ENCODE data around the gene CPOX. TPM values are rescaled to one million over a fixed set of nuclear protein-coding genes. Genes with fewer than 3 reads are reported as not detected.

CPOX gene
- total RNA-seq, 2 donors from 2014 or later, result 23.3 to 31.7 TPM

DNA sequence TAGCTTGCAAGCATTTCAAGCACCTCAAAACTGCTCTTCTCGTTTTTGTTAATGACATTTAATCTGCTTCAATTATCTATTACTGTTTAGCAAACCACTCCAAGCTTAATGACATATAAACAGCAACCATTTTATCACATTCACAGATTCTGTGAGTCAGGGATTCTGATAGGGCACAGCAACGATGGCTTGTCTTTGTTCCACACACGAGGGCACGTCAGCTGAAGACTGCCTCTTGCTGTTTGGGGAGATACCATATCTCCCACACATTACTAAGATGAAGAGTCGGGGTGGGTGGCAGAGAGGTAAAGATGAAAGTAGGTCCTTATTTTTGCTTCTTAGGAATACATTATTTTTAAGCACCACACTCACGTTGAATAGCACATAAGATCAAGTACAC is 19.3 kb downstream of the CPOX start:
- Histone ChIP-seq H3K9me3 (no peaks in the 10 kb centered on the region), H3K27ac (no peak overlapping the region), H3K4me1 (no peaks in the 10 kb centered on the region), H3K27me3 (no peaks in the 10 kb centered on the region), H3K36me3 (no peaks in the 10 kb centered on the region), H3K4me3 (no peak overlapping the region), H3K9ac (ENCODE audit: low read depth in 2 of 2, low read length in 2 of 2) (no peak overlapping the region)
- no peak for DNase-seq
- TF ChIP-seq, protein P1, sequence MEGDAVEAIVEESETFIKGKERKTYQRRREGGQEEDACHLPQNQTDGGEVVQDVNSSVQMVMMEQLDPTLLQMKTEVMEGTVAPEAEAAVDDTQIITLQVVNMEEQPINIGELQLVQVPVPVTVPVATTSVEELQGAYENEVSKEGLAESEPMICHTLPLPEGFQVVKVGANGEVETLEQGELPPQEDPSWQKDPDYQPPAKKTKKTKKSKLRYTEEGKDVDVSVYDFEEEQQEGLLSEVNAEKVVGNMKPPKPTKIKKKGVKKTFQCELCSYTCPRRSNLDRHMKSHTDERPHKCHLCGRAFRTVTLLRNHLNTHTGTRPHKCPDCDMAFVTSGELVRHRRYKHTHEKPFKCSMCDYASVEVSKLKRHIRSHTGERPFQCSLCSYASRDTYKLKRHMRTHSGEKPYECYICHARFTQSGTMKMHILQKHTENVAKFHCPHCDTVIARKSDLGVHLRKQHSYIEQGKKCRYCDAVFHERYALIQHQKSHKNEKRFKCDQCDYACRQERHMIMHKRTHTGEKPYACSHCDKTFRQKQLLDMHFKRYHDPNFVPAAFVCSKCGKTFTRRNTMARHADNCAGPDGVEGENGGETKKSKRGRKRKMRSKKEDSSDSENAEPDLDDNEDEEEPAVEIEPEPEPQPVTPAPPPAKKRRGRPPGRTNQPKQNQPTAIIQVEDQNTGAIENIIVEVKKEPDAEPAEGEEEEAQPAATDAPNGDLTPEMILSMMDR (IDR thresholded peaks at IDR 0.05), result no peak
- intact Hi-C loops (cut with DNase I), result no loop called here

DNA sequence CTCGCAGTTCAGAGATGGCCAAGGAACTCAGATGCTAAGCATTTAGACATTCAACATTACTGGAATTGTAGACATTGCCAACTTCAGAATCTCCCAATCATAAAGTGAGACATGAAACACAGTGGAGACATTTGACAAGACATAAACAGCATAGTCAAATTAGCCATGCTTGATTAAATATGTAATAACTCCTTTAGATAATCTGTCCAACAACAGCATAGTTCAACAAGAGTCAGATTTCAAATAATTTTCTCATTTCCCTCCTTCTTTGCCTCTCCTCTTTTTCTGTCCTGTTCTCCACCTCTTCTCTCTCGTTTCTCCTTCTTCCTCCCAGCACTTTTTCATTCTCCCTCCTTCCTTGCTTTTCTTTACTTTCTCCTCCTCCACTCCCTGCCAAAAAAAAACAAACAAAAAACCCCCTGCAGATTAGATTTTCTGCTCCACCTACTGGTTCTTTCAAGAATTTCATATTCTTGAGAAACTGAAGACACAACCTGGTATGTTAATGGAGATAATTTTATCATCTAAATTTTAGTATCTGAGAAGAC is 20.2 kb downstream of the CPOX start:
- no peak overlapping the region for H3K27ac ChIP-seq
- intact Hi-C loops (cut with DNase I), result no loop called here
- no peaks in the 10 kb centered on the region for H3K27me3 ChIP-seq
- no peak for DNase-seq
- H3K4me3 ChIP-seq, result no peak overlapping the region
- no peaks in the 10 kb centered on the region for H3K36me3 ChIP-seq
- no peak overlapping the region for H3K9ac ChIP-seq (ENCODE audit: low read depth in 2 of 2, low read length in 2 of 2)
- no peaks in the 10 kb centered on the region for H3K4me1 ChIP-seq
- TF ChIP-seq, protein P1 (IDR thresholded peaks at IDR 0.05), result no peak
- H3K9me3 ChIP-seq, result no peaks in the 10 kb centered on the region

DNA sequence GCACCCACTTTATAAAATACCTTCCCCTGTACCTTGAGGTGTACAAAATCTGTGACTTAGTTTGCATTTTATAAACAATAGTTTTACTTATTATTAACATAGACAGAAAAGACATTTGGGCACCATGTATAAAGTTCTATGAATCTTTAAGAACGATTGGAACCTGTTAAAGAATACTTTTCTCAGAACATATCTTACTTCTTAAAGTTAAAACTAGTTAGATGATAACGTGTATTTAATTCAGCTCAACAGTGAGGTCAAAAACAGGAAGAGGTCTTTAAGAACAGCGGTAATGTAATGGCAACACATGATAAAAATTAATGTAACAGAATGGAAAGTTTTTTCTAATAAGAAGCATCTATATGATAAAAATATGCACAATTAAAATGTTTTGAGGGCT is 25.0 kb downstream of the CPOX start:
- H3K4me3 ChIP-seq, result no peak overlapping the region
- H3K9ac ChIP-seq (ENCODE audit: low read depth in 2 of 2, low read length in 2 of 2), result no peak overlapping the region
- intact Hi-C loops (cut with DNase I), result no loop called here
- H3K27me3 ChIP-seq, result no peaks in the 10 kb centered on the region
- H3K4me1 ChIP-seq, result no peaks in the 10 kb centered on the region
- no peak for DNase-seq
- no peaks in the 10 kb centered on the region for H3K36me3 ChIP-seq
- TF ChIP-seq, protein P1 (IDR thresholded peaks at IDR 0.05), result no peak
- no peaks in the 10 kb centered on the region for H3K9me3 ChIP-seq
- no peak overlapping the region for H3K27ac ChIP-seq

DNA sequence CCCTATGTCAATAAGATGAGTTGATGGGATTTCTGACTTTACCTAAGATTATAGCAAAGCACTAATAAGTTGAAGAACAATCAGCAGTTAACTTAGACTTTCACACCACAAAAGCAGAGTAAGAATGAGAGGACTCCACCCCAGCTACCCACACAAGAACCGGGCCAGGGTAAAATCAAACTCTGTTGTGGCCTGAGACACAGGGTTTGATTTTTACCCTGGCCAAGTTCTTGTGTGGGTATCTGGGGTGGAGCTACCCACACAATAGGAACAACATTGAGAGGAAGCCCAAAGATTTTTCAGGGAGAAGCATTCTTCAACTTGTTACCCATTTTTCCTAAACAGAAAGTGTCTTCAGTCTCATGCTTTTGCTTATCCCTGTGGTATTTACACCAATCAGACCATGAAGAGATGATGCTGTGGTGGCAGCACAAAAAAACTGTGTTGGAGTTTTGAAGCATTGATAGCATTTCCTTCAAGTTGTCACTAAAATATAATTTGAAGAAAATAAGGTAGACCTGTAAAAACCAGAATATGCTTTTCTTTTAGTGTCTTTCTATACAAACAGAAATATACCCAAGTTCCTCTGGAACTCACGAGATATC is 25.6 kb downstream of the CPOX start:
- intact Hi-C loops (cut with DNase I), result no loop called here
- TF ChIP-seq, protein P1 (IDR thresholded peaks at IDR 0.05), result no peak
- no peak overlapping the region for H3K4me3 ChIP-seq
- H3K9me3 ChIP-seq, result no peaks in the 10 kb centered on the region
- no peaks in the 10 kb centered on the region for H3K27me3 ChIP-seq
- no peaks in the 10 kb centered on the region for H3K4me1 ChIP-seq
- no peak for DNase-seq
- no peak overlapping the region for H3K9ac ChIP-seq (ENCODE audit: low read depth in 2 of 2, low read length in 2 of 2)
- no peaks in the 10 kb centered on the region for H3K36me3 ChIP-seq
- no peak overlapping the region for H3K27ac ChIP-seq

DNA sequence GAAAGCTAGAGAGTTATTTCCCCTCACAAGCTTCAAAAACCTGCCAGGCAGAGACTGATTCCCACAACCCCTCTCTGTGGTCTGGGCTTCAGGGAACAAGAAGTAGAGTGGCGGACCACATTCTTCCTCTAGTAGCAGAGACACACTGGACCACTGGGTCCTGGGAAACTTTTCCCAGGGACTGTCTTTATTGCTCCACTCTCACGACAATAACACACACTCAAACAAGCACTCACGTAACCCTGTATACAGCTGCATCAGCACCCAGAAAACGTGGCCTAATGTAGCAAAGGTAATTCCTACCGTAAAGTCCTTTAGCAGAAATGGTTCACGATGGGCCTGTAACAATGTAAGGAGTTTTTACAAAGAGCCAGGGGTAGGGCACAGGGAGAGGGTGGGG is 27.6 kb downstream of the CPOX start:
- DNase-seq, result no peak
- Histone ChIP-seq H3K27me3 (no peaks in the 10 kb centered on the region), H3K27ac (no peak overlapping the region), H3K9me3 (no peaks in the 10 kb centered on the region), H3K4me1 (no peaks in the 10 kb centered on the region), H3K4me3 (no peak overlapping the region), H3K36me3 (no peaks in the 10 kb centered on the region), H3K9ac (ENCODE audit: low read depth in 2 of 2, low read length in 2 of 2) (no peak overlapping the region)
- TF ChIP-seq, protein P1 (IDR thresholded peaks at IDR 0.05), result no peak
- intact Hi-C loops (cut with DNase I), result no loop called here

Measured in colonic mucosa (tissue), 4 donors.